Activated naive CD8-positive, alpha-beta T cell treated with anti-CD3 and anti-CD28 coated beads, Interleukin-2, amount 50 U/mL, for 16 hours (primary cell): ENCODE results near the gene UNC79.

Source experiments
- DNase-seq: peaks from one replicate; pipeline ENCODE4 v3.0.0-alpha.2; 2020; ENCODE audit warnings: low read depth, low spot score

The UNC79 gene

DNA sequence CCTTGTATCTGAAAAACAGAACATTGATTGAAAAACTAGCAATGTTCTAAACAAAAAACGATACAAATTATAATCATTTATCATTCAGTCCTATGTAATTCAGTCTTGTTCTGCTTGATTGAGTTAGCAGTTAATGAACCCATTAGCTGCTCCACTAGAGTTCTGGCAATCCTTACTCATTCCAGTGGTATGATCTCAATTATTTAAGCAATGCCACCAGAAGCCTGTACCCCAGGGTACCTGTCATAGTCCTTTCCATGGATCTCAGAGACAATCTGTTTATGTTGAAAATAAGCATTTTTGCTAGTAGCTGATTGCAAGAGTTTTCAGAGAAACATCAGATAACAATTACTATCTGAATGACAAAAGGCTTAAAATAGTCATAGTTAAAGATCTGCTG lies 115.9 kb downstream of the UNC79 start:
- no peak for DNase-seq

DNA sequence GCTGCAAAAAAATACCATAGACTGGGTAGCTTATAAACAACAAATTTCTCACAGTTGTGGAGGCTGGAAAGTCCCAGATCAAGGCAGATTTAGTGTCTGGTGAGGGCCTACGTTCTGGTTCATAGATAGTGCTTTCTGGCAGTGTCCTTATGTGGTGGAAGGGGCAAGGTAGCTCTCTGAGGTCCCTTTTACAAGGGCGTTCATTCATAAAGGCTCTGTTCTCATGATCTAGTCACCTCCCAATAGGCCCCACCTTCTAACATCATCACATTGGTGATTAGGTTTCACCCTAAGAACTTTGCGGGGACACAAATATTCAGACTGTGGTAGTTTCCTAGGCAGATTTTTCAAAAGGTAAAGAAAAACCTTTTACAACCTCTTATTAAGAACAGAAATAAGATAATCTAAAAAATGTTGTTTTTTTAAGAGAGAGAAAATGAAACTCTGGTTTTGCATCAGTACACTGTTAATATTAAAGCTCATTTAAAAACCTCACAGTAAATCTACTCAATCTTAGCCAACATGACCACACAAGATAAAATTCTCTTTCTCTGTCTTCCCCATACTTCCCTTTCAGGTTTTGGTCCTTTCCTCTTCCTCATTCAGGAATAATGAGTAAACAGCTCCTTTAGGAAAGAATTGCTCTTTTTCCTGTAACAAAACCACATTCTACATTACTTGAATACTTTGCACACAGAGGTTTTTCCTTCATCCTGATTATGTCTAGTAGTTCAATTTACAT lies 117.5 kb downstream of the UNC79 start:
- no peak for DNase-seq

DNA sequence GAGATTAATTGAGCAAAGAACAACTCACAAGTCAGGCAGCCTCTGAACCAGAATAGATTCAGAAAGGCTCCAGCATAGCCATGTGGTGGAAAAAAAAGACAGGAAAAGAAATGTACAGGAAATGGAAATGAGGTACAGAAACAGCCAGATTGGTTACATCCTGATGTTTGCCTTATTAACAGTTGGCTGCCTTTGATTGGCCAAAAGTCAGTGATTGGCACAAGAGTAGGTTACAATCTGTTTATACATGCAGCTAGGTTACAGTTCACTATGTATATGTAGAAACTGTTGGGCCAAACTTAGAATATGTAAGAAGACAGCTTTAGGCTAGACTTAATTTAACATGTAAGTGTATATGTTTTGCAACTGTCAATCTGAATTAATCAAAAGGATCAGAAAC lies 118.9 kb downstream of the UNC79 start:
- DNase-seq: no peak

DNA sequence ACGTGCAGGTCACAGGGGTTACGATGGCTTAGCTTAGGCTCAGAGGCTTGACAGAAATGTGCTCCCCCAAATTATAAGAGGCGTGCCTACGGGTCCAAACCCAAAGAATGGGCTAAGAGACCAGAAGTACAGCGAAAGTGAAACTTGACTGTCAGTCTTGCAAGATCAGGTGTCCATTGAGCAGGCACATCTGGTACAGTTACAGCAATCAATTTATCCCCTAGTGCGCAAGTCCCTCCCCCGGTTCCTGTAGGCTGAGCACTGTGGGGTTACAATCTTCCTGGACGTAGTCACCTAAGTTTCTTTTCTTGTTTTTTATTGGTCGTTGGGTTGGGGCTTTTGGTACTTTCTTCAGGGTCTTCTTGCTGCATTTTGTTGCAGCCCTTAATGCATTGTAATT lies 134.2 kb downstream of the UNC79 start:
- no peak for DNase-seq

DNA sequence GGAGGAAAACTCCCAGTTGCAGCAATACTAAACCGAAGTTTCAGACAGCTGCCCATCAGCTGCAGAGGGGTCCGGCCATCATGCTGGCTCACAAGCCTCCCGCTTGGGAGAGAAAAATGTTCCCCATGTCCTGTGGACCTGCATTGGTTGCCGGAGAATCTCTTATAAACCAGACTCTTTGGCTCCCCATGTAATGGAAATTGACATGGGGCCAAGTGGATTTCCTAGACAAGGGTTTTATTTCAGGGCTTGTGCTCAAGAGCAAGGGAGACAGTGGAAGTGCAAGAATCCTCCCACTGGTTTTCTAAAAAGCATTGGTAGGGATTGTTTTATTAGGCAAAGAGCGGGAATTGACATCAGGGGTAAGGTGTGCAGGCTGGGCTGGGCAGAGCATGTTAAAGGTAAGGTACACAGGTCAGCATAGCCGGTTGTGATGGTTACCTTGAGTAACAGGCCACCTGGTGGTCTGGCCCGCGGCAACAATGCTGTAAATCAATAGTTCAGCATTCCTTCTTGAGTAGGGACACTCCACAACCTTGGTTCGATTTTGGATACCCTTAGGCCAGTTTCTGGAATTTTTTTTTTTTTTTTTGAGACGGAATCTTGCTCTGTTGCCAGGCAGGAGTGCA lies 135.4 kb downstream of the UNC79 start:
- DNase-seq: no peak

DNA sequence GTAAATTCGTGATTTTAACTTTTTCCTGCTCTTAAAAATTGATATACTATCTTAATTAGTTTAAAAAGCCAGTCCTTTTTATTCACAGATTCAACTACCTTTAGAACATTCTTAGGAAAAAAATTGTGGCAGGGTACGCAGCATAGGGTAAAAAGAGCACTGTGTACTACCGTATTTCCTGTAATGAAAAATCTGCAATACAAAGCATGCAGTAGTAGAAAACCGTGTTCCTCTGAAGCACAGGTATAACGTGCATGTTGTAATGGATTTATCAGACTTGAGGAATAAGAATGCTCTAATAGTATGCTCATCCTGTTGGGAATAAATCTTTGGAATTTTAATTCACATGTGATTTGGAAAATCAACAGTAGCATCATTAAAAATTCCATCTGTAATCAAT lies 140.5 kb downstream of the UNC79 start:
- no peak for DNase-seq

DNA sequence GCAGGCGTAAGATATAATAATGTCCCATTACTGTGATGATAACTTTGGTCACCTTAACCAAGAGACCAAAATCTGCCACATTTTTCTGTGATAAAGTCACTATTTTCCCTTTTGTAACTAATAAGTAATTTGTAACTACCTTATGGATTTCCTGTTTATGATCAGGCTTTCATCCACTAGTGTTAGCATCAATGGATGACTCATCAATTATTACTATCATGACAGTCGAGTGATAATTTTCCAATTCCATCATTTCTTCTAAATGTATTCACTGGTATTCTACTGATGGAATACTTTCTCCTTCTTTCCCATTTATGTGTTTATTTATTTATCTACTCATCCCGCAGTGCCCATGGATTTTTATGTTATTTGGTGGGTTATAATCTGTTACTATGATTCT lies 148.4 kb downstream of the UNC79 start:
- DNase-seq: no peak

DNA sequence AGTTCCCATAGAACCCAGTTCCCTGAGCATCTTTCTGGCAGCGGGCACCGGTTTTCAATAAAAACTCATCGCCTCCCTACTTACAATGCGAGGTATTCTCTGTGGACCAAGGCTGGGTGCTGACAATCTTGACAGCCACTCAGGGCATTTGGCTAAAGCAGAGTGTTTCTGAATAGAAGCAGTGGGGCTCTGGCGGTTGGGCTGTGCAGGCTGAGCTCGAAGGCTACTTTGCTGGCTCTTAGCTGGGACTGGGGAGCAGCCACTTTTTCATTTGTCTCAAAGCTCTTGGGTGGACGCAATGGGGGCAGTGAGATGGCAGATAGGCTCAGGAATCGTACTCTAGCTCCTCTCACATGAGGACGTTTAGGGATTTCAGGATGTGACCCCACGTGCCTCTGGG lies 151.8 kb downstream of the UNC79 start:
- DNase-seq: no peak

DNA sequence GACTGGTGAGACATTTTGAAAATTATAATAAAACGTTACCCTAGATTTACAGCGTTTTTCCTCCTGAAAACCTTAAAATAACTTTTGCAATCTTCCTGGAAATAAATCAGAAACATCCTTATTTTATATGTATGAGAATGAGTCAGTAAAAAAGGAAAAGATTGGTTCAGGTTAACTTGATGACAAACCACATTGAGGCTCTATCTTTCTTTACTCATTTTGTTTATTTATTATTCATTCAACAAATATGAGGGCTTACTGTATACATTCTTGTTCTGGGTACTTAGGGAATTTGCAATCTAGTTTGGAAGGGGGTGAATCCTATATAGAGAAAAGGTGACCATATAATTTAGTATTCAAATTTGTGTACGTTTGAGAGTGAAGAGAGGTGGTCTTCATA lies 156.6 kb downstream of the UNC79 start:
- no peak for DNase-seq

DNA sequence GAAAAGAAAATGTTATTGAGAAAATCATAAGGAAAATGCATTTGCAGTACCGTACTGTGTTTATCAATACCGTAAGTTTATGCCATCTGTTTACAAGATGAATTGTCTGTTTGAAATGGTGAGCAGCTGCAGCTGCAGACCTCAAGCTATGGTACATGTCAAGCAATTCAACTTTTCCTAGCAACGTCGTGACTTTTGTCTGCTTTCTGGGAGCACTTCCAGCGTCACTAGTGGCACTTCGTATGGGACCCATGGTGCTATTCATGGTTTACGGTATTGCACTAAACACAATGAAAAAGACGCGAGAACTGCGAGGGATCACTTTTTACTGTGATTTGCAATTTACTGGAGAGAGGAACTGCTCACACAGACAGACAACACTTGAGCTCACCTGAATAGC lies 160.8 kb downstream of the UNC79 start:
- DNase-seq: no peak

DNA sequence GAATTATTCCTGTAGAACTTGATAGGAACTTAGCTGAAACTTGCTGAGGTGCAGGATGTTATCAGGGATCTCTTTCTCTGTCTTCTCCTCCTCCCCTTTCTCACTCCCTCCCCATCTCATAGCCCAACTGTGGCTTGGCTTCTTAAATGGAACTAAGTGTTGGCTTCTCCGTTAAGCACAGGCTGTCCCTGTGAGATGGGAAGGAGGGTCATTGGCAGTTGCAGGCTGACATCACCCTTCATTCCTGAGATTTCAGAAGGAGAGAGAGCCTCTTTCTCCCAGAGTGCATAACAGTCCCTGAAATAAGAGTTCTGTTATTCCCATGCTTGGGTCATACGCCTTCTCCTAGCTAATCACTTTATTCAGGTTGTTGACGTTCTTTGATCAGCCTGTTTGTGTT lies 162.0 kb downstream of the UNC79 start:
- DNase-seq: no peak

DNA sequence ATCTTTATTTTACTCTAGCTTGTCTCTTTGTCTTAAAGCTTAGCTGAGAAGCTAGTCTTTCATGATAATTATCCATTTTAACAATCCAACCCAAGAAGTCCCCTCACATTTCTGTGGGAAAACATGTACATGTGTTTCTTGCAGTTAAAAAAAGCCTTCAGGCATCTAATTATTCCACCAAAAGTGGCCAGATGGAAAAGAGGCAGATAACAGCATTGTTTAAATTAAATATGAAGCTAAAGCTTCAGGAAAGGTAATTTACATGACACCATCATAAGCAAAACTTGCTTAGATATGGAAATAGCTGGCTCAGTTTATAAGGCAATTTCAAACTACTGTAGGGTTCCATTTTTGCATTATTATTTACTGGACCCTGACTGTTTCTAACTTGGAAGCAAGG lies 175.4 kb downstream of the UNC79 start:
- no peak for DNase-seq

DNA sequence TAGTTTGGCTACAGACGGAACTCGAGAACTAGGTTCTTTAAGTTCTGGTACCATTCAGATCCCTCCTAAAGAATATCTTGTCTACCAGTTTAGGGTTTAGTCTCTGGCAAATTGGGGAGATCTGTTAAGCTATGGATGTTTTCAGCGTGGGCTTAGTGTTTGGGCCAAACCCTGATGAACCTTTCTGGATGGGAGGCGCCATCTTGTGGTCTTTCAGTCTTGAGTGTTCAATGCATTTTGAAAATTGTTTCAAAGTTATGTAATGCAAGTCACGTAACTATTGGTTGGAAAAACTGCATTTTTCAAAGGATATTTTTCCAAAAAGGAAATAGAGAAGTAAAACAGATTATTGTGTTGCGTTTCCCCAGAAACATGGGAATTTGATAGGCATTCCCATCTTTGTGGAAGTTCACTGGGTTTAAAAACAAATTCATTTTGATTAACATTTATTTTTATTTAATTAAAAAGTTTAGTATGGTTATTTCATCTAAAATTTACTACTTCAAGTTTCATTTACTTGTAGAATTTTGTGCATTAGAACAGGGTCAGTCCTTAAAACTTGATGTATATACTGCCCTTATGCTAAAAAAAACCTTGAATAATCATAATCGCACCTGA lies 188.5 kb downstream of the UNC79 start:
- no peak for DNase-seq

DNA sequence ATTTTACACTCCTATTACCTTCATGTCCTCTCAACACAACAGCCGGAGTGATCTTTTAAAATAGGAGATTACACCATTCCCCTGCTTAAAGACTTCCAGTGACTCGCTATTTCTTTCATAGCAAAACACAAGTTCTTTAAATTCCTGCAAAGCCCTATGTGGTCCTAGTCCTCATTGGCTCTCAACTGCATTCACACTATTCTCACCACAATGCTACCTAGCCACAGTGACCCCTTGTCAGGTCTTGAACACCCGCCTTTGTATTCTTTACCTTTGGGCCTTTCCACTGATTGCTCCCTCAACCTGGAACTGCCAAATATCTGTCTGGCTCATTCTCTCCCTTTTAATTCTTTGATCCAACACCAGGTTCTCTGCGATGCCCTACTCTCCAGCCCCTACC lies 197.3 kb downstream of the UNC79 start:
- no peak for DNase-seq

DNA sequence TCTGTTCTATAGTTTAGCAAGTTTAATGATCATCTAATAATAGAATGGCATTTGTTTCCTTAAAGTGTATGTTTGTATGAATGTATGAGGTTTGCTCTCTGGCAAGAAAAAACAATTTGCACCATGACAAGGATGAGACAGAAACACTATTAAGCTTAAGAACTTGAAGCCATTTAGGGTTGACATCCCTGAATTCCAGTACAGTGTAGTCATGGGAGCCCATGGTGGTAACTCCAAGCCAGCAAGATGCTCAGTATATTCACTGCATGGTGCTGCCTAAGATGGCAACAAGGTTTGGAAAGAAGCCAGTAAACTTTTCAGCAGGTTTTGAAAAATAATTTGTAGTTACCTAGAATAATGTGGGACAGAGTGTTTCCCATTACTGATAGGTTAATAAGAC lies 198.9 kb downstream of the UNC79 start:
- DNase-seq: no peak

DNA sequence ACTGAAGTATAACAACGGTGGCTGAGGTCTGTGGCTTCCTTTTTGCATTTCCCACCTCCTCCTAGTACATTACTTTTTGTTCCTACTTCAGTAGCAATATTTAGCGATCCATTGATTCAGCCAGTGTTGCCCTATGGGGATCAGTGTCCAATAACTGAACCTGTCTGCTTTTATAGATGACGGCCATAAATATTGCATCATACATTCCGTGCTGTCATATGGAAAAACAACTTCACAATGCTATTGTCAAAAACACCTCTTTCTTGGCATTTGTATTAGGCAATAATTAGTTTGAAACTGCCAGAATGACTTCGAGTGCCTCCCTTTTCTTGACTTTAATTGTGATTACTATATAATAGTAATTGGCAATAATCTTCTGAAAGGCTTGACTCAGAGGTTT lies 208.1 kb downstream of the UNC79 start:
- no peak for DNase-seq

DNA sequence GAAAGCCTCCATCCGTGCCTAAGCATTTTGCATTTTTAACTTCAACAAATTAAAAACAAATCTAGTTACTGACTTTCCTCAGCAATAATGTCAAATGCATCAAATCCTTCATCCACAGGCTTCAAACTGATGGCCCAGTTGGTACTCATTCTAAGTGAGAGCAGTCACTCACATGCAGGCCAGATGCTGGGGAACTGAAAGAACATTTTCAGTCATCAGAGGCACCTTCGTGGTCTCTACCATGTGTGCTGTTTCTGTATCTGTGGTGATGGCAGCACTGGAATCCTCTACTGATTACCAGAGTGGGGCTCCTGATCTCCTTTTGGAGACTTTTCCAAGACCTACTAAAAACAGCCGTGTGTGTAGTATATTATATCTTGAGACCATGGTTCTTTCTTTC lies 212.4 kb downstream of the UNC79 start:
- DNase-seq: no peak

DNA sequence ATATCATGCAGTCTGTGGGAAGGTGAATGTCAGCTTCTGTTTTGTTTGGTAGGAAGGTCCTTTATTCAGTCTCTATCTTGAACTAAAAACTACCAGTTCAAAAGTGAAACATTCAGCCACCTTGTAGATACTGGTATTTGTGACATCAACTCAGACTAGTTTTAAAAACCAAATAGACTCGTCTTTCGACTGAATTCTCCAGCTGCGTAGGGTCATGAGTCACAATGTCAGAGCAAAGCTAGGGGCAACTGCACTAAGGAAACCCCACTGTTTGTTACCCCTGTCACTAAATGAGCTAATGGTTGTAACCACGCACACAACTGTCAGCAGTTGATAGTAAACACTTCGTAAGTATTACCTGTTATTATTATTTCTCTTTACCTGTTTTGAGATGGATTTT lies 212.9 kb downstream of the UNC79 start:
- DNase-seq: no peak

DNA sequence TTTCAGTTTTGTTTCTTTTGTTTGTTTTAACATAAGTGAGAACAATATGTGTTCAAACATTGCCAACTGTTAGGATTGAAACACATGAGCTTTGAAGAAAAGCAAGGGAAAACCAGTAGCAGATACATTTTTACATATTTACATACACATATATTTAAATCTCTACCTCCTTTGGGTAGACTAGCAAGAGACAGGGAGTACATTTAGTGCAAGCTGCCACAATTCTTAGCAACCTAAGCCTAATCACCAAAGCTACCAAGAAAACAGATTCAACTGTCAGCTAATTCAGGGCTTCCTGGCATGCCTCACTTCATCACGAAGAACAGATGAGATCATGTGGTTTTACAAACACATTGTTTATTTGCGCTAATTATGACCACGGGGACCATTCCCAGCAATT lies 214.5 kb downstream of the UNC79 start:
- DNase-seq: no peak

DNA sequence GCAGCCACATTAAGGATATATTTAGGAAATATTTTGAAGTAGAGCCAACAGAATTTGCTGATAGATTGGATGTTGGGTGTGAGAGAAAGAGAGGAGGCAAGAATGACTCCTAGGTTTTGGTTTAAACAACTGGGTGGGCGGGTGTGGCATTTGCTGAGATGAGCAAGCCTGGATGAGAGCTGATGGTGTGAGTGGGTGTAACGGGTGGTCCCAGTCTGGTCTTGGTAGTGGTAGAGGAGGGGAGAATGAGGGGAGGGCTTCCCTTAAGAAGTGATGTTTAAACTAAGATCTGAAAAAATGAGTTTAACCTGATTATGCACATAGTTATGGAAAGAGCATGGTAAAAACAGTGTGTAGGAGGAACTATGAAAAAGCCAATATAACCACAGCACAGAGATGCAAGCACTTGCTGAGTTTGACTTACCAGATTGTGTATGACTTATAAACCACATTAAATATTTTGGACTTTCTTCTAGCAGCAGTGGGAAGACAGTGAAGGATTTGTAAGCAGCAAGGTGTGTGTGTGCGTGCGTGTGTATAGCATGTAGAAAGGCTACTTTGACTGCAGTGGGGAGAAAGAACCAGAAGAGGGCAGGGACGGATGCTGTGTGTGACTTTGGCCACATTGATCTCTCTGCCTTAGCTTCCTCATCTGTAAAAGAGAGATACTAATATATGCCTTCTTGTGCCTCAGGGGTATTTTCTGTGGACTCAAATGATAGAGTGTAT lies 217.9 kb downstream of the UNC79 start:
- no peak for DNase-seq

DNA sequence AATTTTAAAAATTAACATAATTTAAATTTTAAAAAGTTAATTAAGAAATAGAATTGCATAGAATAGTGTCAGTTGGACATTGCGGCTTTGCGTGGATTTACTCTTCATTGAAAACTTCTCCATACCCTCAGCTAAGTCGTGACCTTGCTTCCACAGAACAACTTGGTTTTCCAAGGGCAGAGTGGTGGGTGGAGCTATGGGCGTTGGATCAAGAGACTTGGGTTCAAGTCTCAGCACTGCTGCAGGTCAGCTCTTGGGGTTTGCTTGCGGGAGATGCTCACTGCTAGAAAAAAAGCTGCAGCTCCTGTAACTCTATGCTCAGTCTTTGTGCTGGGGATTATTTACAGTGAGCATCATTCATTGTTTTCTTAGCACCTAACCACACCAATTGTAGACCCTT lies 223.9 kb downstream of the UNC79 start:
- no peak for DNase-seq

DNA sequence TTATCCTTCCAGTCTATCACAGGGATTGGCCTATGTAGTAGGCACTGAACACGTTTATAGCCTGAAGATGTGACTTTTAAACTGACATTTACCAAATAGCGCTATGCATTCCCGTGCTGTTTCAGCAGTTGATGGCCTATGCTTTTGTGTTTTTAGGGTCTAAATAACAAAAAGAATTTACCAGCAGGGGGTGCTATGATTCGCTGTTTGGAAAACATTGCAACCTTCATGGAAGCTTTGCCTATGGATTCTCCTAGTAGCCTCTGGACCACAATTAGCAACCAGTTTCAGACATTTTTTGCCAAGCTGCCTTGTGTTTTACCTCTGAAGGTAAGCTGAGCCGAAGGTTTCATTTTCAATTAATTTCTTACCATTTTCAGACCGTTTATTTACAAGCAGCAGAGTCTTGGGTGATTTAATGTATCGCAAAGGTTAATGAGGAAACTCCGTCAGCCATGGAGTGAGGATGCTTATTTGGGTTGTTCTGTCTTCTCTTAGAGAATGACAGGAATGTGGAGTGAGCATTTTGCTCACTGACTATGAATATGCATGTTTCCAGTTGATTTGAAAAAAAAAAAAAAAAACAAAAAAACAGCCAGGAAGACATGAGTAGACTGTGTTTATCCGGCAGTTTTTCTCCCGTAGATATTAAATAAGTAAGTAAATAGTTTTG lies 224.5 kb downstream of the UNC79 start:
- DNase-seq: no peak
